SW480 (cell line): Measurements from ENCODE around the gene ZNRF2.
"Not testable (repeated sequence)": the region's sequence is repeated elsewhere in the genome, so short reads cannot be mapped to it uniquely, and the experiment has no call there.

ENCODE experiments used
- DNase-seq: peaks from one replicate; pipeline ENCODE4 v3.0.0-alpha.2; 2016; ENCODE audit warnings: low spot score

Gene ZNRF2

DNA sequence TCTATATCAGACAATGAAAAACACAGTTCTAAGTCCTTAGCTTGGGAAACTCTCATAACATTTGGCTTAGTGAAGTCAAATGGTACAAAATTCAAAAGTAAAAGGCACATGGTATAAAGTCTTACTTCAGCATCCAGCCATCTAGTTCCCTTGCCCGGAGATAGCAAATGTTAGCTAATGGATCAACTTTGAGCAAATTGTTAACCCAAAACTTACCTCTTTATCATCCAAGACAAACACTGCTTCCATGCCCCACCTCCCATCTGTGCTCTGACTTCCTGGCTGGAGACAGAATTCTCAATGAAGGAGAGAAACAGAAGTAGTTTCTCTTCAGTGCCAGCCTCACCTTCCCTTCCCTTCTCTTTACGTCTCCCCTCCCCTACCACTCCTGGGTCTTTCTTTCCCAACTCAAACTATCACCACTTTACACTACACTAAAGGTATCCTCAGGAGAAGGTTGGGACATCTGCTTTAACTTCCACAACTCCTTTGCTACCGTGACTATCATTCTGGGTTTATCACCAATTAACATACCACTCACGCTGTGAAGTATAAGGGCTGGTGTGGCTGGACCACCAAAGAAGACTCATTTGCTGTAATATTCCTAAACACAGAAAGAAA lies 21.2 kb upstream of the ZNRF2 start:
- DNase-seq: no peak

DNA sequence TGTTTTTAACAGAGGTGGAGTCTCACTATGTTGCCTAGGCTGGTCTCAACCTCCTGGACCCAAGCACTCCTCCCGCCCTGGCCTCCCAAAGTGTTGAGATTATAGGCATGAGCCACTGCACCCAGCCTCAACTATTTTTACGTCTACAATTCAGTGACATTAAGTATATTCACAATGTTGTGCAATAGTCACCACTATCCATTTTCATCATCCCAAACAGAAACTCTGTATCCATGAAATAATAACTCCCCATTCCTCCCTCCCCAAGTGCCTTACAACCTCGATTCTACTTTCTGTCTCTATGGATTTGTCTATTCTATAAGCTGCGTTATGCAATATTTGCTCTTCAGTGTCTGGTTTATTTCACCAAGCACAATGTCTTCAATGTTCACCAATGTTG lies 20.3 kb upstream of the ZNRF2 start:
- DNase-seq: no peak

GRCh38 chr7:30265189-30265588 lies 19.2 kb upstream of the ZNRF2 start:
- DNase-seq: not testable (repeated sequence)

- DNase-seq: no peak
Observed at GRCh38 chr7:30266686-30267085, 17.7 kb upstream of the ZNRF2 start.

DNA sequence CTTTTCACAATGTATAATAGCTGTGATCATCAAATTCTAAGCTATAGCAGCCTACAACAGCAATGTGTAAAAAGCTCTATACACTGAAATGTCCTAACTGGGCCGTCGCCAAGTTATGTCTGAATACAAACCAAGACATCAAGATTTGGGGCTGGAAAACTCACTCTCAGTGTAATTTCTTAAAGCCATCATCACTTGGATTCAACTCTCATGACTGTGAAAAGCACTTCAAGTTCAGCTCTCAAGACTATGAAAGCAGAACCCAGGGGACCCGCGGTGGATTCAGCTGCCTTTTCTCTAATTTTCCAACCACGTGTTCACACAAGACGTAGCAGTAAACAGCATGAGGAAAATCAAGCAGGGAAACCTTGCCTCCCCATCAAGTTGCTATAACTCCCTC lies 15.8 kb upstream of the ZNRF2 start:
- DNase-seq: no peak

GRCh38 chr7:30269490-30269889 lies 14.9 kb upstream of the ZNRF2 start:
- no peak for DNase-seq

DNA sequence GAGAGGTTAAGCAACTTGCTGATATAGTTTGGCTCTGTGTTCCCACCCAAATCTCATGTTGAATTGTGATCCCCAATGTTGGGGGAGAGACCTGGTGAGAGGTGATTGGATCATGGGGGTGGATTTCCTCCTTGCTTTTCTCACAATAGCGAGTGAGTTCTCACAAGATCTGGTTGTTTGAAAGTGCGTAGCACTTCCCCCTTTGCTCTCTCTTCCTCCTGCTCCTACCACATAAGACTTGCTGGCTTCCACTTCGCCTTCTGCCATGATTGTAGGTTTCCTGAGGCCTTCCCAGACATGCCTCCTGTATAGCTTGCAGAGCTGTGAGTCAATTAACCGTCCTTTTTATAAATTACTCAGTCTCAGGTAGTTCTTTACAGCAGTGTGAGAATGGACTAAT lies 13.5 kb upstream of the ZNRF2 start:
- DNase-seq: no peak

DNA sequence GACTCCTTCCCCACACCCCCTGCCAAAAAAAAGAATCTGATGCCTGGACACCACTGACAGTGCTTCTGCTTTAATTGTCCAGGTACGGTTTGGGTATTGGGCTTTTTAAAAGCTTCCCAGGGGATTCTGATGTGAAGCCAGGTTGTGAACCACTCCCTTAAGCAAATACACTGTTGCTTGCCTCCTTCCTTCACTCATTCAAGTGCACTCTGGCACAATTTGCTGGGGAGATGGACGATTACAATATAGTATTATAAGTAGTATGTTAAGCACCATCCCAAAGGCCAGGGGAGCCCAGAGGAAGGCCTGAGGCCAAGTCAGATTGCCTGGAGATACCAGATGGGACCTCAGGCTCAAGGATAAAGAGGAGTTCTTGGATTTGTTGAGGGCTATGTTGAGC lies 12.3 kb upstream of the ZNRF2 start:
- DNase-seq: no peak

- no peak for DNase-seq
Observed at GRCh38 chr7:30273552-30273951, 10.8 kb upstream of the ZNRF2 start.

DNA sequence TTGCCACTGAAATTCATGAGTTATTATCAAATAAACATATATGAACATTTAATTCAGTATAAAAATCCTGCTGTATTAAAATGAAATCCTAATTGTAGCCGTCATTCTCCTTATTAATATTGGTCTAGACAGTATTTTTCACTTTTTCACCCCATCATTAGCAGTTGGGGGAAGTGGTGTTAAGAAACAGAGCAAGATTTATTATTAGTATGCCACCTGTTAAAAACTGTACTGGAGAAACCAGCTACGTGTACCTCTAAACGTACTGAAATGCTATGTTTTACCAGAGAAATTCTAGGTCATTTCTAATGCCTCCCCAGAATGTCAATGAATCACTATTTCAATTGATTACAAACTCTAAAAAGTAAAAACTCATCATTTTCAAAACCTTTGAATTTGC lies 9.8 kb upstream of the ZNRF2 start:
- DNase-seq: no peak

GRCh38 chr7:30276203-30276900 lies 8.0 kb upstream of the ZNRF2 start:
- peak; percentile 69 for DNase-seq

DNA sequence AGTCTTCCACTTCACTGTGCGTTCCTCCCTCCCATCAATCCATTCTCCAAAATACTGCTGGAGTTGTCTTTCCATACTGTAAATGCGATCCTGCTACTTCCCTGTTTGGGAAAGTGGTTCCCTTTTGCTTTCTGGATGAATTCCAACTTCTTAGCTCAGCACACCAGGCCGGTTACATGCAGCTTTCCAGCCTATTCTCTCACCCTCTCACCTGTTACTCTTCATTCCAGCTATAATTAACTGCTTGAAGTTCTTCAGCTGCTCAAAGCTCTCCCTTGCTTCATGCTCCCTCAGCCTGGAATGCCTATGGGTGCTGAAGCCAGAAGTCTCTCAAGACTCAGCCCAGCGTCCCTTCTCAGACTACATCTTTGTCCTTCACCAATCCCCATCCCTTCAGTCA lies 6.0 kb upstream of the ZNRF2 start:
- no peak for DNase-seq

DNA sequence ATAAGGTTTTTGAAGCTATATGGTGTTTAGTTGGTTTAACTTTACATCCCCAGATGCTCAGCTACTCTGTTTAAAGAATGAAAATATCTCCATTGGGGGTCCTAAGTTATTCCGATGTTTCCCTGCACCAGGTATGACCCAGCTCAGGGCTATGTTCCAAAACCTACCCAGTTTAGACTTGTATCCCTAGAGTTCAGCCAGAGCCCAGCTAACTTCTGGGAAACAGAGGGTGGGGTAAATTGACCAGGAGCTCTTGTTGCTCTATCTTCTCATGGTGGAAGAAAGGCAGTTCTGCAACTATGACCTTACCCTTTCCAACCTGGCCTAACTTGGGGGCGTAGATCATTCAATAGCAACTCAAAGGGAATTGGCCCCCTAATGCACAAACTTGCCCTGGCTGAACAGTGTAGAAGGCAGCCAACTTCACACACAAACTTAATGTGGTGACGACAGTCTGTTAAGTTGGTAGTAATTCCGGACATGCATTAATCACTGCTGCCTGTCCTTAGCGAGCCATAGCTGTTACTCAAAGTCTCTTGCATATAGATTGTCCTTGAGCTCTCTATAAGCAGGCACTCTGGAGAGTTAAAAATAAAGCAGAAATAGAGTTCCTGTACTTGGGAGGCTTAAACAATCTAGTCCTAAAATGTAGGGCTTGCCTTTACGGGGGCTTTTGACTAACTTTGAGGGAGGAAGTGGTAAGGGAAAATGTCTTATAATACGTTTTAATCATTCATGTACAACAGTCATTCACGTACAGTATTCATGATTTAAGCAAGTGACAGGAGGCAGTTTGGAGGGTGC lies 5.3 kb upstream of the ZNRF2 start:
- no peak for DNase-seq

DNA sequence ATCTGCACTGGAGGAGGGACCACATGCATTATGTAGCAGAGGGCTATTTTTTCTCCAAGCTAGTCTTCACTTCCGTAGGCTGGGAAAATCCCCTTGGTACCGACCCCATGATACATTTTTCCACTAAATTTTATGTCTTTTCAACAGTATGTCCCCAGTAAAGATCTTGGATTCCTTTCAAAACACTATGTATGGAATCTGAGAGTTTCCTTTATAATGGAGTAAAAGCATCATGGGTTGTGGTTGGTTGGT lies 4.8 kb upstream of the ZNRF2 start:
- no peak for DNase-seq

GRCh38 chr7:30280631-30281030 lies 3.8 kb upstream of the ZNRF2 start:
- DNase-seq: no peak

GRCh38 chr7:30281263-30281662 lies 3.1 kb upstream of the ZNRF2 start:
- DNase-seq: peak; percentile 58

- peak; percentile 21 for DNase-seq
Observed at GRCh38 chr7:30281791-30282190, 2.6 kb upstream of the ZNRF2 start.

DNA sequence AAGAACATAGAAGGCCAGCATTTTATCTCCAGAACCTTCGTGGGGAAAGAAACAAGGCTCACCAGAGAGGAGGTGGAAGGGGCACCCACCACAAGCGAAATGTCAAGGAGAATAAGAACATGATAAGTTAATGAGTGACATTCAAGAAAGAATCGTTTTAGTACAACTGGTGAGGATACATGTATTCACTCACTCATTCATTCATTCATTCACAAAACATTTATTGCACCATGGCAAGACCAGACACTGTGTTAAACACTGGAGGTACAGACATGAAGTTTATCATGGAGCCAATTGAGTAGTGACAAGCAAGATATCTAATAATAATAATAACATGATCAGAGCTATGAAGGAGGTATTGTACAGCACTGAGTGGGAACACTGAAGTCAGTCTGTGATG lies 1.7 kb upstream of the ZNRF2 start:
- DNase-seq: no peak

- peak; percentile 53 for DNase-seq
Observed at GRCh38 chr7:30285067-30285535, 704 bp downstream of the ZNRF2 start.

GRCh38 chr7:30285536-30286284 lies 1.3 kb downstream of the ZNRF2 start:
- peak; percentile 78 for DNase-seq

GRCh38 chr7:30286749-30287148 lies 2.4 kb downstream of the ZNRF2 start:
- DNase-seq: peak; percentile 9

- not testable (repeated sequence) for DNase-seq
Observed at GRCh38 chr7:30287625-30288024, 3.2 kb downstream of the ZNRF2 start.

DNA sequence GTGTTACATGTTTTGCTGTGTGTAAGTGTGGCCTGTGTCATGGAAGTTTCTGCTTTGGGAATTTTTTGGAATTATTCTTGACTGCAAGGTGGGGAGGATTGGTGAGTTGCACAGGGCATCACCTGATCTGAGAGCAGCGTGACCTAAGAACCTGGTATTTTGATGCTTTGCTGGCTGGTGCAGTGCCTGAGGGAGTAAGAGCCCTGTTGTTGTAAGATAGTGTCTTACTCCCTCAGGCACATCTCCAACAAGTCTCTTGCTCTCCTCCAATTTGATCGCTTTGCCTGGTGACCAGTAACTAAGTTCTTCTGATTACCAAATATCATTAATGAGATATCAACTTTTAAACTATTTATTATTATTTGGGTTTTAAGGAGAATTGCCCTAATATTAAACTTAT lies 5.2 kb downstream of the ZNRF2 start:
- not testable (repeated sequence) for DNase-seq
